GM12872 (cell line): Measurements from ENCODE around the gene HSD17B12.

Experiments used
- TF ChIP-seq, protein P1 (sequence below): IDR thresholded peaks from 3 replicates; pipeline ENCODE4 v1.5.1; 2011; ENCODE audit warnings: low read depth, mild to moderate bottlenecking, low read length, moderate library complexity; ENCODE audit not compliant: insufficient read depth

The HSD17B12 gene

DNA sequence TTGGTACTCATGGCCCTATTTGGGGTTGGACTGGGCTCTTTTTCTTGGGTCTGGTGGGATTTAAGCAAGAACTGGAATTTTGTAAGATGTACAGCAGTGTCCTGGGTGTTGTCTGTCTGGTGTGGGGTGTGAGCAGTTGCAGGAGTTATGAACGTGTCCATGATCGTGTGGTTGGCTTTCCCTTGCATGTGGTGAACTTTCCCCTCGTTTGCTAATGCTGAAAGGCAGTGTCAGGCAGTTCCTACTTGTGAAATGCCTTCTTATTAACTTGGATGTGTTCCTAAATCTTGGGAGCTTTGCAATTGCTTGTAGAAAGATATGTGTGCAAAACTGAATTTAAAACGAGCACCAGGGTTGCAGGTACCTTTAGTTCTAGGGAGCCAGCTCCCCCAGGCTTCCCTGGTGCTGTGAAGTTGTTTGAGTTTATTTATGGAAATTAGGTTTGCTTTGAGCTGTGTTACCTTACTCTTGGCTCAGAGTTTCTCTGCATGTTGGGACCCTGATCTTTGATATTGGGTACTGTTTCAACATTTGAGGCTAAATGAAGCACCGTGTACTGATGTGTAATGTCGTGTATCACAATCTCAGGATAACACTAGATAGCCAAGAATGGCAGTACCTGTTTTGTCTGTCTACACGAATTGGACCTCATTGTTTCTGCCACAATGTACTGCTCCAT is 35.8 kb upstream of the HSD17B12 start:
- TF ChIP-seq, protein P1, sequence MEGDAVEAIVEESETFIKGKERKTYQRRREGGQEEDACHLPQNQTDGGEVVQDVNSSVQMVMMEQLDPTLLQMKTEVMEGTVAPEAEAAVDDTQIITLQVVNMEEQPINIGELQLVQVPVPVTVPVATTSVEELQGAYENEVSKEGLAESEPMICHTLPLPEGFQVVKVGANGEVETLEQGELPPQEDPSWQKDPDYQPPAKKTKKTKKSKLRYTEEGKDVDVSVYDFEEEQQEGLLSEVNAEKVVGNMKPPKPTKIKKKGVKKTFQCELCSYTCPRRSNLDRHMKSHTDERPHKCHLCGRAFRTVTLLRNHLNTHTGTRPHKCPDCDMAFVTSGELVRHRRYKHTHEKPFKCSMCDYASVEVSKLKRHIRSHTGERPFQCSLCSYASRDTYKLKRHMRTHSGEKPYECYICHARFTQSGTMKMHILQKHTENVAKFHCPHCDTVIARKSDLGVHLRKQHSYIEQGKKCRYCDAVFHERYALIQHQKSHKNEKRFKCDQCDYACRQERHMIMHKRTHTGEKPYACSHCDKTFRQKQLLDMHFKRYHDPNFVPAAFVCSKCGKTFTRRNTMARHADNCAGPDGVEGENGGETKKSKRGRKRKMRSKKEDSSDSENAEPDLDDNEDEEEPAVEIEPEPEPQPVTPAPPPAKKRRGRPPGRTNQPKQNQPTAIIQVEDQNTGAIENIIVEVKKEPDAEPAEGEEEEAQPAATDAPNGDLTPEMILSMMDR: no peak

DNA sequence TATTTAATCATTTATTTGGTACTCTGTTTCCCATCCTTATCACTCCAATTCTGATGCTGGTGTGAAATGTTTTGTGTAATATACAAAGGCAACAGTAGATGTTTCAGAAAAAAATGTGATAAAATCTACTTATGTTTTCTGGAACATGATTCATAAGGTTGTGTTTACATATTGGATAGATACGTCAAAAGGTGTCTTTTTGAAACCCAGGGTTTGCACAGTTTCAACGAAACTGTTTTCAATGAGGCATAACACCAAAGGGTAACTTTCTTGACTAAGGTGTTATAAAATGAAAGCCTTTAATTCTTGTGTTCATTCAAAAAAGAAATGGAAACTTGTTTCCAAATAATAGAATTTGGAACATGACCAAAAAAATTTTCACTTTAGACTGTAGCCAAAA is 33.8 kb upstream of the HSD17B12 start:
- TF ChIP-seq, protein P1: no peak

DNA sequence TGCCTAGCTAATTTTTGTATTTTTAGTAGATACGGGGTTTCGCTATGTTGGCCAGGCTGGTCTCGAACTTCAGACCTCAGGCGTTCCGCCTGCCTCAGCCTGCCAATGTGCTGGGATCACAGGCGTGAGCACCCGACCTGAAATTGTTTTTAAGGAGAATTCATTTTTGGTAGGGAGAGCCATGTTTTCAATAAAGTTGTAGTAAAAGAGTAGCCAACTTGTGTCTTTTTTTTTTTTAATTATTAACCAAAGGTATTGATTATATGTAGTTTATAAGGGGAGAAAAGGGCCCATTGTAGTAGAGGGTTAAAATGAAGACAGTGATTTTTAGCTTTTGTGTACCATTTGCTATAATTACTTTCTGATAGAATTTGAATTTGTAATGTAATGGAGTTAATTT is 31.6 kb upstream of the HSD17B12 start:
- TF ChIP-seq, protein P1: no peak

DNA sequence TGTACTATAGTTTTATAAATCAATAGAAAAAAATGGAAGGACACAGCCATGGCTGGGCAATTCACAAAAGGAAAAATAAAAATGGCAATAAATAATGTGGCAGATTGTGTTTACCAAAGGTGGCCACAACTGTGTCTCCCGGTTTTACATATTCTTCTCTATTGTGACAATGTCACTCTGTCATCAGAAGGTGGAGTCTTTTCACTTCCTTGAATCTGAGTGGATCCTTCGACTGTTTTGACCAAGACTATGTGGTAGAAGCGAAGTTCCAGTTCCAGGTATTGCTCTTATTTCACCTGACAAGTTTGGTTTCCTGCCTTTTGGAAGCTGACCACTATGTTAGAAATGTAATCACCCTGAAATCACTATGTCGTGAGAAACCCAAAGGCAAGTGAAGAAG is 31.0 kb upstream of the HSD17B12 start:
- TF ChIP-seq, protein P1: no peak

DNA sequence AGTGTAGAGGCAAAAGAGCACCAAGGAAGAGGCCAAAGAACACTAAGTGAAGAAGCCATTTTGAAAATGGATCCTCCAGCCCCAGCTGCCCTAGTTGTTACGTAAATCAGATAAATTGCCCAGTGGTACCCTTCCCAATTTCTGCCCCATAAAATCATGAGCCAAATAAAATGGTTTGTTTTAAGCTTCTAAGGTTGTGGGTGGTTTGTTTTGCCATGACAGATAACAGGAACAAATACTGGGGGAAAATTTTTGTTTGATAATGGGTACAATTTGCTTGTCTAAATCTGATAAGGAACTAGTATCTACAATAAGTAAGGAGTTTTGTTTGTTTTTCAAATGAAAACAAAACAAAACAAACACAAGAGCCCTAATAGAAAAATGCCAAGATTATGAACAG is 30.6 kb upstream of the HSD17B12 start:
- TF ChIP-seq, protein P1: no peak

DNA sequence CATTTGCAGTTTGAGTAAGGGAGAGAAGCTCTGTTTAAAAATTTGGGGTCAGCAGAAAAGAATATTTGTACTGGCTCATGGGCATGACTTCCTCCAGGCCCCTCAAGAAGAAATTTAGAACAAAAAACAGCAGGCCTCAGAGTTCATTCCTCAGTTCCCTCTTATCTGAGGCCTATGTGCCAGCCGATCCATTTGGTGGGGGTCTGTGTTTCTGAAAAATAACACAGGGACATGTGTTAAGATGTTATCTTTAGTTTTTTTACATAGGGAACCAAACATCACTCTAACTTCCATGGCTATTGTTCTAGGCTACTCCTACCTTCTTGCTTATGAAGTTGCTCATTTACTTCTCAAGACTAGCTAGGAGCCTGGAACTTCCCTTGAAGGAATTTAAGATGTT is 16.2 kb upstream of the HSD17B12 start:
- TF ChIP-seq, protein P1: no peak

DNA sequence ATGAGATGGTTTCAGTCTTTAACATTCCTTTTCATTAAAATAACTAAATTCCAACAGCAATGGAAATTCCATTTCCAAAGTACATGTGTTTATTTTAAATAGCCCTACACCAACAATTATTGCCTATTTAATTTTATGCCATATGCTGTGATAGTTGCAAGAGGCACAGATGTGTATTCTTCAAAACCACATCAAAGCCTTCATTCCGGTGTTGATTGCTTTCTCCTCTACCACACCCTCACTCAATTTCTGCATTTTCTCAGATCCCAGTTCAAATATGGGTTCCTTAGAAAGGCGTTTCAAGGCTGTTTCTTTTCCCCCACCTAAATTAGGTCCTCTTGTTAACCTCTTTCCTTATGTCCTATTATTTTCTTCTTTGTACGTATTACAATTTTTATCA is 6.0 kb upstream of the HSD17B12 start:
- TF ChIP-seq, protein P1: no peak
